K562 treated with DMSO at 1 percent for 4 hours (cell line): ENCODE data around the gene GTF2H2C. TPM values are rescaled to one million over a fixed set of nuclear protein-coding genes. Genes with fewer than 3 reads are reported as not detected.

ENCODE experiments used
- total RNA-seq: library from RNA; unstranded; fragments of 300-600 nt; gene quantifications from 2 replicates; pipeline ENCODE4 v1.2.3, GENCODE V29; 2022; ENCODE audit not compliant: insufficient read depth

Gene GTF2H2C
- total RNA-seq: 16.6 and 17.1 TPM in 2 replicates

GRCh38 chr5:69559908-69560330, at the start of gene GTF2H2C:
Gene GTF2H2C (plus strand): TSS chr5:69560191. CDS start chr5:69565133, 4,942 bp downstream.

Other genes with a start within 250 kb of the GTF2H2C start
- gene CCDC125, start 227.4 kb upstream of the GTF2H2C start, total RNA-seq: 2.8 and 3.1 TPM in 2 replicates
- 38.3 and 57.1 TPM in 2 replicates for gene AK6, start 190.7 kb upstream of the GTF2H2C start, total RNA-seq
- 128 and 137 TPM in 2 replicates for gene TAF9, start 190.7 kb upstream of the GTF2H2C start, total RNA-seq
- 18.1 and 31.1 TPM in 2 replicates for gene RAD17, start 190.4 kb upstream of the GTF2H2C start, total RNA-seq
- 0.21 TPM in 1 of 2 replicates, not detected in the other for gene MARVELD2, start 145.1 kb upstream of the GTF2H2C start, total RNA-seq
- gene OCLN, start 67.4 kb upstream of the GTF2H2C start, total RNA-seq: 0.21 TPM in 1 of 2 replicates, not detected in the other